LNCaP clone FGC (cell line): ENCODE data around the gene SGIP1.

Experiments used
- DNase-seq: peaks from one replicate; pipeline ENCODE4 v3.0.0-alpha.2; 2011; ENCODE audit warnings: low read depth
- H3K4me3 ChIP-seq: 2 replicates; pipeline ENCODE4 v1.5.1; 2011; ENCODE audit warnings: mild to moderate bottlenecking, low read depth, low read length, control low read depth
- TF ChIP-seq, protein P1 (sequence below): IDR thresholded peaks from 2 replicates; pipeline ENCODE4 v1.5.1; 2012; ENCODE audit warnings: mild to moderate bottlenecking; ENCODE audit not compliant: control insufficient read depth, insufficient read depth; ENCODE audit errors: extremely low read depth

The SGIP1 gene

DNA sequence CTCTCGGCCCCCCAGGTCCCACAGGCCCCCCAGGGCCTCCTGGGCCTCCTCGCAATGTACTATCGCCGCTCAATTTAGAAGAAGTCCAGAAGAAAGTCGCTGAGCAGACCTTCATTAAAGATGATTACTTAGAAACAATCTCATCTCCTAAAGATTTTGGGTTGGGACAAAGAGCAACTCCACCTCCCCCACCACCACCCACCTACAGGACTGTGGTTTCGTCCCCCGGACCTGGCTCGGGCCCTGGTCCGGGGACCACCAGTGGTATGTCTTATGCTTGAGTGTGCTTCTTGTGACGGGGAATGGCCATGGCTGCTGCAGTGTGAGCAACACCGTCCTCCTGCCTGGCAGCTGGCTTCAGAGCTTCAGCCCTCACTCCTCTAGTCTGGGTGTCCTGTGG is 148.2 kb downstream of the SGIP1 start:
- H3K4me3 ChIP-seq = no peak overlapping the region
- no peak for DNase-seq
- TF ChIP-seq, protein P1, sequence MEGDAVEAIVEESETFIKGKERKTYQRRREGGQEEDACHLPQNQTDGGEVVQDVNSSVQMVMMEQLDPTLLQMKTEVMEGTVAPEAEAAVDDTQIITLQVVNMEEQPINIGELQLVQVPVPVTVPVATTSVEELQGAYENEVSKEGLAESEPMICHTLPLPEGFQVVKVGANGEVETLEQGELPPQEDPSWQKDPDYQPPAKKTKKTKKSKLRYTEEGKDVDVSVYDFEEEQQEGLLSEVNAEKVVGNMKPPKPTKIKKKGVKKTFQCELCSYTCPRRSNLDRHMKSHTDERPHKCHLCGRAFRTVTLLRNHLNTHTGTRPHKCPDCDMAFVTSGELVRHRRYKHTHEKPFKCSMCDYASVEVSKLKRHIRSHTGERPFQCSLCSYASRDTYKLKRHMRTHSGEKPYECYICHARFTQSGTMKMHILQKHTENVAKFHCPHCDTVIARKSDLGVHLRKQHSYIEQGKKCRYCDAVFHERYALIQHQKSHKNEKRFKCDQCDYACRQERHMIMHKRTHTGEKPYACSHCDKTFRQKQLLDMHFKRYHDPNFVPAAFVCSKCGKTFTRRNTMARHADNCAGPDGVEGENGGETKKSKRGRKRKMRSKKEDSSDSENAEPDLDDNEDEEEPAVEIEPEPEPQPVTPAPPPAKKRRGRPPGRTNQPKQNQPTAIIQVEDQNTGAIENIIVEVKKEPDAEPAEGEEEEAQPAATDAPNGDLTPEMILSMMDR = no peak

GRCh38 chr1:66684353-66684752 is 150.4 kb downstream of the SGIP1 start:
- no peak for DNase-seq
- TF ChIP-seq, protein P1 = no peak
- H3K4me3 ChIP-seq = no peak overlapping the region

- no peak for DNase-seq
- TF ChIP-seq, protein P1 = no peak
These were observed 151.3 kb downstream of the SGIP1 start for GRCh38 chr1:66685265-66685664.

DNA sequence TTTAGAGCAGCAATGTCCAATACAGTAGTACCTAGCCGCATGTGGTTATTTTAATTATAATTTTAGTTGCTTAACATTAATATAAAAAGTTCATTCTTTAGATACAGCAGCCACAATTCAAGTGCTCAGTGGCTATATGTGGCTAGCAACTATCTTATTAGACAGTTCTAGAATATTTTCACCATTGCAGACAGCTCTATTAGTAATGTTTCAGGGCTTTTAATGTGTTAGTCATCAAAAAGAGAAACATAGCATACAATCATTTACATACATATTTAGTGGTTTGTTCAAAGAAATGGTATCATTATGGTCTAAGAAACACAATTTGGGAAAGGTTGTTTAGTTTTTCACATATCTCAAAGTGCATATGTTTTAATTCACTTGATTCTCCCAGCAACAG is 151.7 kb downstream of the SGIP1 start:
- DNase-seq = no peak
- TF ChIP-seq, protein P1 = no peak
- no peak overlapping the region for H3K4me3 ChIP-seq

More at GRCh38 chr1:66685265-66685664, 151.3 kb downstream of the SGIP1 start:
- H3K4me3 ChIP-seq = no peak overlapping the region

DNA sequence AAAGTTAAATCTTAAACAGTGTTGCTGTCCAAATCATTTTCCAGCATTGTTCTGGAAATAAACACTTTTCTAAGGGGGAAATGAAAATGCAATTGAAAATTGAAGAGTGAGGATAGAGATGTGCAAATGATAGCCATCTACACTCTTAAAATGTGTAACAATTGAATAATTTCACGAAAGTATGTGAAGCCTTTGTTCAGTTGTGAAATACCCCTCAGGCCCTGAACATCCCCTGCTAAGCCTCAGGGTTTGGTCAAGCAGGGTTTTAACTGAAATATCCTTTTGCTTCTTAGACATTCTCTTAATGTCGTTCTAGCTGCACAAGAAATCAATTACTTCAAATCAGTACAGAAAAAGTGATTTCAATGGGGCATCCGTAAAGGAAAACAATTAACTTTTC is 152.5 kb downstream of the SGIP1 start:
- TF ChIP-seq, protein P1 = no peak
- no peak overlapping the region for H3K4me3 ChIP-seq
- no peak for DNase-seq

DNA sequence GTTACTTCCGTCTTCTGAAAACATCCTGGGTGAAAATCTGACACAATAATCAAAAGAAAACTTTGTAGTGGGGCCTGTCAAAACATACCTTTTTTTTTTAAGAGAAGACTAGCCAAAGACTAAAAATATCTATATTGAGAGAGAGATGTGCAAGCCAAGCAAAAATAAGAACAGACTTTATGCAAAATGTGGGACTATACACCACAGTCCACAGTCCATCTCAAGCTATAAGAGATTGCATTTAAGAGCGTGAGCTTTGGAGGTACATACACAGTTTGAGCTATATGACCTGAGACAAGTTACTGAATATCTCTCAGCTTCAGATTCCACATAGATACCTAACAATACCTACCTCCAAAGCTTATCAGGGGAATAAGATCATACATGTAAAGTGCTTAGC is 153.4 kb downstream of the SGIP1 start:
- TF ChIP-seq, protein P1 = no peak
- no peak overlapping the region for H3K4me3 ChIP-seq
- DNase-seq = no peak

DNA sequence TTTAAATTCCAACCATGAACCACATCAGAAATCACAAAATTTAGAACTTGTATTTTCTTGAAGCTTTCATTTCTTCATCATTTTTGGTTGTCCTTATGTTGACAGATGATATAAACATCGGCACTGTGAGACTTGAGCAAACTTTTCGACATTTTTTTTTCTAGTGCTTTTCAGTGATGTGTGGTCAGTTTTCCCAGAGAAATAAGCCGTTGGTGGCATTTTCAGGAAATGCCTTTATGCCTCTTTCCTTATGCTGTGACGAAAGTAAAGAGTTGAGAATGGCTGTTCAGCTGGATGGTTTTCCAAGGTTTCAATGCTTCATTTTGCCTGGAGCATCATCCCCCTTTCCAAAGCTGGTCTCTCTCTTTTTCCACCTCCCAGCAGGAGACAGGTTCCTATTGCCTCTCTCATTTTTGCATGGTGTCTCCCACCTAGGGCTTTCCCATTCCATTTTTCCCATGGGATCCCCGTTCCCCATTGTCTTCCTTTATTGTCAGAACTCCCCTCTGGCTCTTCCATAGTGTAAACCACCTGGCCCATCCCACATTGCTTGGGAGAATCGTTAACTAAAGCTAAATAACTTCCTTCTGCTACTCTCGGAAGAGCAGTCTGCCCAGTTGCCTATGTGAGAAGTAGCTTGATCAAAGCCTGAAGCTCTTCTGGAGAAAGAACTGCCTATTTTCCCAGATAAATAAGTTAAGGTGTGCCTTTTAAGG is 156.9 kb downstream of the SGIP1 start:
- TF ChIP-seq, protein P1 = no peak
- DNase-seq = no peak
- H3K4me3 ChIP-seq = no peak overlapping the region
